SK-N-SH (cell line): ENCODE measurements around the gene PIGX. TPM values are rescaled to one million over a fixed set of nuclear protein-coding genes. Genes with fewer than 3 reads are reported as not detected.

Experiments
- CTCF ChIA-PET: fragments of 300-600, 350-600 bp; formaldehyde crosslinking; extraction: SDS; loops from one replicate; lab custom pipeline; 2021; lab: Yijun Ruan, JAX
- POLR2A ChIA-PET: fragments of 350-600 bp; sonication (Branson Sonifier 250); formaldehyde crosslinking; extraction: SDS; loops from one replicate; lab custom pipeline; 2020; ENCODE audit warnings: antibody characterized with exemption, inconsistent platforms; lab: Yijun Ruan, JAX
- DNase-seq: peaks from one replicate; pipeline ENCODE4 v3.0.0; 2012
- H2AFZ ChIP-seq: fragments of 200-600 bp; sonication (generic); 2 replicates; pipeline ENCODE4 v1.8.1; 2016; ENCODE audit warnings: antibody characterized with exemption, mild to moderate bottlenecking, low read depth
- H3F3A ChIP-seq: fragments of 200-600 bp; sonication (generic); replicated peaks from 2 replicates; pipeline ENCODE3; 2016; ENCODE audit warnings: antibody characterized with exemption, mild to moderate bottlenecking; ENCODE audit not compliant: insufficient read depth
- H3K27ac ChIP-seq, 2 experiments: fragments of 200-500 bp in 1 of 2; fragments of 200-600 bp in 1 of 2; sonication (Bioruptor generic) in 1 of 2; sonication (generic), shearing (Covaris generic) in 1 of 2; 2 replicates each; pipeline versions ENCODE4 v1.5.1 to v1.6.1; 2014 to 2016; ENCODE audit warnings: low read depth in 2 of 2, inconsistent platforms in 1 of 2, low read length in 1 of 2, mild to moderate bottlenecking in 1 of 2, mixed read lengths in 1 of 2
- H3K27me3 ChIP-seq: fragments of 200-600 bp; sonication (generic), shearing (Covaris generic); 2 replicates; pipeline ENCODE4 v1.6.1; 2016; ENCODE audit warnings: mixed run types; ENCODE audit not compliant: insufficient read depth
- H3K36me3 ChIP-seq, 2 experiments: fragments of 200-500 bp in 1 of 2; fragments of 200-600 bp in 1 of 2; sonication (Bioruptor generic) in 1 of 2; sonication (generic) in 1 of 2; replicated peaks in 1 of 2; 2 replicates each; pipeline versions ENCODE3 to v1.5.1; 2014 to 2016; ENCODE audit warnings: low read length in 1 of 2, mild to moderate bottlenecking in 1 of 2; ENCODE audit not compliant: insufficient read depth in 2 of 2, control insufficient read depth in 1 of 2
- H3K4me1 ChIP-seq, 2 experiments: fragments of 200-500 bp in 1 of 2; fragments of 200-600 bp in 1 of 2; sonication (Bioruptor generic) in 1 of 2; sonication (generic), shearing (Covaris generic) in 1 of 2; 2 replicates each; pipeline versions ENCODE4 v1.5.1 to v1.6.1; 2014 to 2016; ENCODE audit warnings: low read depth in 1 of 2, low read length in 1 of 2, mixed run types in 1 of 2; ENCODE audit not compliant: insufficient read depth in 2 of 2, control insufficient read depth in 1 of 2
- H3K4me2 ChIP-seq: fragments of 200-600 bp; sonication (generic), shearing (Covaris generic); 2 replicates; pipeline ENCODE4 v1.6.1; 2017; ENCODE audit warnings: mixed run types
- H3K4me3 ChIP-seq, 2 experiments: fragments of 200-500 bp in 1 of 2; fragments of 200-600 bp in 1 of 2; sonication (Bioruptor generic) in 1 of 2; sonication (generic), shearing (Covaris generic) in 1 of 2; 2 replicates each; pipeline versions ENCODE4 v1.5.1 to v1.8.1; 2014 to 2016; ENCODE audit warnings: low read depth in 2 of 2, inconsistent platforms in 1 of 2, low read length in 1 of 2, mild to moderate bottlenecking in 1 of 2, mixed read lengths in 1 of 2, moderate library complexity in 1 of 2
- H3K79me2 ChIP-seq: fragments of 200-600 bp; sonication (generic); 2 replicates; pipeline ENCODE4 v1.8.1; 2017; ENCODE audit warnings: mild to moderate bottlenecking; ENCODE audit not compliant: insufficient read depth
- H3K9ac ChIP-seq: fragments of 200-600 bp; sonication (generic); 2 replicates; pipeline ENCODE4 v1.6.1; 2017; ENCODE audit warnings: mixed run types
- H3K9me2 ChIP-seq: fragments of 200-600 bp; sonication (generic); 2 replicates; pipeline ENCODE4 v1.6.1; 2017; ENCODE audit warnings: mixed run types
- H3K9me3 ChIP-seq: fragments of 200-600 bp; sonication (generic); 2 replicates; pipeline ENCODE4 v1.6.1; 2017; ENCODE audit warnings: mixed run types, mild to moderate bottlenecking, moderate library complexity
- H4K20me1 ChIP-seq: fragments of 200-600 bp; sonication (generic); 2 replicates; pipeline ENCODE4 v1.6.1; 2017; ENCODE audit warnings: mild to moderate bottlenecking, mixed run types; ENCODE audit not compliant: insufficient read depth
- CHD2 ChIP-seq: fragments of 150-350 bp; IDR thresholded peaks from 2 replicates; pipeline ENCODE4 v1.6.1; 2018; ENCODE audit warnings: low read length; ENCODE audit not compliant: partially characterized antibody
- ELF1 ChIP-seq: IDR thresholded peaks from 2 replicates; pipeline ENCODE4 v1.4.0; 2012
- EP300 ChIP-seq, 2 experiments: IDR thresholded peaks; 2 replicates each; pipeline versions ENCODE4 v1.4.0 to v1.6.1; 2012; ENCODE audit warnings: borderline replicate concordance in 1 of 2, low read depth in 1 of 2, low read length in 1 of 2
- FOXJ3 ChIP-seq: sonication (generic); formaldehyde crosslinking; IDR thresholded peaks from 2 replicates; pipeline ENCODE4 v1.5.1; 2020; ENCODE audit warnings: mild to moderate bottlenecking, missing genetic modification reagents
- FOXM1 ChIP-seq: IDR thresholded peaks from 2 replicates; pipeline ENCODE4 v1.4.0; 2012; ENCODE audit warnings: low read depth, mild to moderate bottlenecking
- GATA2 ChIP-seq: sonication (generic); formaldehyde crosslinking; IDR thresholded peaks from 2 replicates; pipeline ENCODE4 v1.5.0; 2020; ENCODE audit warnings: mild to moderate bottlenecking, missing genetic modification reagents
- JUND ChIP-seq: IDR thresholded peaks from 2 replicates; pipeline ENCODE4 v1.4.0; 2012
- MXI1 ChIP-seq: IDR thresholded peaks from 2 replicates; pipeline ENCODE4 v1.6.1; 2012; ENCODE audit warnings: mild to moderate bottlenecking, low read depth, low read length, improper control_type of control experiment
- NFIC ChIP-seq: IDR thresholded peaks from 2 replicates; pipeline ENCODE4 v1.4.0; 2012; ENCODE audit warnings: borderline replicate concordance
- NRF1 ChIP-seq: IDR thresholded peaks from 2 replicates; pipeline ENCODE4 v1.6.1; 2012; ENCODE audit warnings: low read depth, mild to moderate bottlenecking, low read length
- RCOR1 ChIP-seq: fragments of 150-350 bp; IDR thresholded peaks from 2 replicates; pipeline ENCODE4 v1.6.1; 2017; ENCODE audit warnings: antibody characterized with exemption, low read length
- RFX5 ChIP-seq: IDR thresholded peaks from 2 replicates; pipeline ENCODE4 v1.6.1; 2012; ENCODE audit warnings: mild to moderate bottlenecking, improper control_type of control experiment, low read length
- YY1 ChIP-seq: IDR thresholded peaks from 2 replicates; pipeline ENCODE4 v1.4.0; 2012; ENCODE audit warnings: low read depth, mild to moderate bottlenecking
- WGBS: methylation state at CpG from one replicate; pipeline ENCODE4 v1.1.6; 2017; ENCODE audit warnings: low lambda C conversion rate; 5-methylcytosine and 5-hydroxymethylcytosine counted together
- polyA plus RNA-seq, 3 experiments: library from polyadenylated mRNA; depleted of rRNA; stranded (reverse); fragments of >200 nt; gene quantifications; 2 replicates each; pipeline ENCODE4 v1.2.3, GENCODE V29; 2012
- TF ChIP-seq, protein P1 (sequence below): fragments of 150-350 bp; IDR thresholded peaks from 2 replicates; pipeline ENCODE4 v1.6.1; 2016; ENCODE audit warnings: mild to moderate bottlenecking, low read depth, low read length
- TF ChIP-seq, protein P2 (sequence below): IDR thresholded peaks from 2 replicates; pipeline ENCODE4 v1.4.0; 2012; ENCODE audit warnings: low read depth, borderline replicate concordance
- TF ChIP-seq, protein P3 (sequence below): fragments of 150-350 bp; IDR thresholded peaks from 2 replicates; pipeline ENCODE4 v1.6.1; 2017; ENCODE audit warnings: antibody characterized with exemption, low read length, low read depth, borderline replicate concordance
- TF ChIP-seq, protein P4 (sequence below): fragments of 200-600 bp; sonication (generic); IDR thresholded peaks from 2 replicates; pipeline ENCODE4 v1.6.1; 2017; ENCODE audit warnings: antibody characterized with exemption, mild to moderate bottlenecking, moderate library complexity
- TF ChIP-seq, protein P5 (sequence below): IDR thresholded peaks from 2 replicates; pipeline ENCODE4; 2012

Gene PIGX
- polyA plus RNA-seq, 1 of the 3 experiments (the other 2 are of a cell fraction): 15.5 TPM

DNA sequence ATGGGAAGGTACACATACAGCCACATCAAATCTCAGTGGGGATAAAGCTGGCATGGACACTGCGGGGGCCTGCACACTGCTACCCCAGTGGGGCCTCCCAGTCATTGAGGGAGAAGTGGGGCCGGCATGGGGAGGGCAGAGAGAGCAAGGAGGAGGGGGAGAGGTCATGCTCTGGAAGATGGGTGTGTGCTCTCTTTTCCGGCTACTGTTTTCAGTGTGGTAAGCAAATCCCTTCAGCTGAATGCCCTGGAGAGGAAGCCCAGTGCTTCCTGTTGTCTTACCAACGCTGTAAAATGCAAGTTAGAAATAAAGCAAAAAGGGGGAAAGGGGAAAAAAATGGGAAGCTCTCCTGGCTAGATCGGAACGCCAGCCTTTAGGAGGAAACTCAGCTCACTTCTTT, 41.8 kb upstream of the PIGX start:
- Histone ChIP-seq H3K27me3 (no peaks in the 10 kb centered on the region; the same call in 1 of the 2 replicates), H3F3A (no peaks in the 10 kb centered on the region), H2AFZ (no peak overlapping the region), H3K4me2 (no peak overlapping the region), H3K79me2 (no peaks in the 10 kb centered on the region), H3K9me3 (no peaks in the 10 kb centered on the region), H3K9me2 (no peaks in the 10 kb centered on the region), H3K4me3 (no peak overlapping the region), H4K20me1 (no peaks in the 10 kb centered on the region), H3K9ac (no peak overlapping the region), H3K27ac (no peak overlapping the region), H3K36me3 (no peaks in the 10 kb centered on the region), H3K4me1 (peaks cover 0 to 4% of the 10 kb centered on the region in 2 experiments; a peak in 1 of 4 replicates)
- TF ChIP-seq ELF1 (no peak), GATA2 (CRISPR knock-in tag) (no peak), FOXJ3 (CRISPR knock-in tag) (no peak), CHD2 (no peak), YY1 (no peak), EP300 (IDR thresholded peaks at IDR 0.05; ENCODE audit: borderline replicate concordance in 1 of 2, low read depth in 1 of 2, low read length in 1 of 2) (no peak), RFX5 (no peak), MXI1 (no peak), RCOR1 (no peak), FOXM1 (no peak), NRF1 (no peak), JUND (no peak), NFIC (no peak)
- TF ChIP-seq, protein P1, sequence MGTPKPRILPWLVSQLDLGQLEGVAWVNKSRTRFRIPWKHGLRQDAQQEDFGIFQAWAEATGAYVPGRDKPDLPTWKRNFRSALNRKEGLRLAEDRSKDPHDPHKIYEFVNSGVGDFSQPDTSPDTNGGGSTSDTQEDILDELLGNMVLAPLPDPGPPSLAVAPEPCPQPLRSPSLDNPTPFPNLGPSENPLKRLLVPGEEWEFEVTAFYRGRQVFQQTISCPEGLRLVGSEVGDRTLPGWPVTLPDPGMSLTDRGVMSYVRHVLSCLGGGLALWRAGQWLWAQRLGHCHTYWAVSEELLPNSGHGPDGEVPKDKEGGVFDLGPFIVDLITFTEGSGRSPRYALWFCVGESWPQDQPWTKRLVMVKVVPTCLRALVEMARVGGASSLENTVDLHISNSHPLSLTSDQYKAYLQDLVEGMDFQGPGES: no peak
- TF ChIP-seq, protein P2, sequence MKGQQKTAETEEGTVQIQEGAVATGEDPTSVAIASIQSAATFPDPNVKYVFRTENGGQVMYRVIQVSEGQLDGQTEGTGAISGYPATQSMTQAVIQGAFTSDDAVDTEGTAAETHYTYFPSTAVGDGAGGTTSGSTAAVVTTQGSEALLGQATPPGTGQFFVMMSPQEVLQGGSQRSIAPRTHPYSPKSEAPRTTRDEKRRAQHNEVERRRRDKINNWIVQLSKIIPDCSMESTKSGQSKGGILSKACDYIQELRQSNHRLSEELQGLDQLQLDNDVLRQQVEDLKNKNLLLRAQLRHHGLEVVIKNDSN: no peak
- TF ChIP-seq, protein P3, sequence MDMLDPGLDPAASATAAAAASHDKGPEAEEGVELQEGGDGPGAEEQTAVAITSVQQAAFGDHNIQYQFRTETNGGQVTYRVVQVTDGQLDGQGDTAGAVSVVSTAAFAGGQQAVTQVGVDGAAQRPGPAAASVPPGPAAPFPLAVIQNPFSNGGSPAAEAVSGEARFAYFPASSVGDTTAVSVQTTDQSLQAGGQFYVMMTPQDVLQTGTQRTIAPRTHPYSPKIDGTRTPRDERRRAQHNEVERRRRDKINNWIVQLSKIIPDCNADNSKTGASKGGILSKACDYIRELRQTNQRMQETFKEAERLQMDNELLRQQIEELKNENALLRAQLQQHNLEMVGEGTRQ: no peak
- TF ChIP-seq, protein P4, sequence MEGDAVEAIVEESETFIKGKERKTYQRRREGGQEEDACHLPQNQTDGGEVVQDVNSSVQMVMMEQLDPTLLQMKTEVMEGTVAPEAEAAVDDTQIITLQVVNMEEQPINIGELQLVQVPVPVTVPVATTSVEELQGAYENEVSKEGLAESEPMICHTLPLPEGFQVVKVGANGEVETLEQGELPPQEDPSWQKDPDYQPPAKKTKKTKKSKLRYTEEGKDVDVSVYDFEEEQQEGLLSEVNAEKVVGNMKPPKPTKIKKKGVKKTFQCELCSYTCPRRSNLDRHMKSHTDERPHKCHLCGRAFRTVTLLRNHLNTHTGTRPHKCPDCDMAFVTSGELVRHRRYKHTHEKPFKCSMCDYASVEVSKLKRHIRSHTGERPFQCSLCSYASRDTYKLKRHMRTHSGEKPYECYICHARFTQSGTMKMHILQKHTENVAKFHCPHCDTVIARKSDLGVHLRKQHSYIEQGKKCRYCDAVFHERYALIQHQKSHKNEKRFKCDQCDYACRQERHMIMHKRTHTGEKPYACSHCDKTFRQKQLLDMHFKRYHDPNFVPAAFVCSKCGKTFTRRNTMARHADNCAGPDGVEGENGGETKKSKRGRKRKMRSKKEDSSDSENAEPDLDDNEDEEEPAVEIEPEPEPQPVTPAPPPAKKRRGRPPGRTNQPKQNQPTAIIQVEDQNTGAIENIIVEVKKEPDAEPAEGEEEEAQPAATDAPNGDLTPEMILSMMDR: no peak
- TF ChIP-seq, protein P5, sequence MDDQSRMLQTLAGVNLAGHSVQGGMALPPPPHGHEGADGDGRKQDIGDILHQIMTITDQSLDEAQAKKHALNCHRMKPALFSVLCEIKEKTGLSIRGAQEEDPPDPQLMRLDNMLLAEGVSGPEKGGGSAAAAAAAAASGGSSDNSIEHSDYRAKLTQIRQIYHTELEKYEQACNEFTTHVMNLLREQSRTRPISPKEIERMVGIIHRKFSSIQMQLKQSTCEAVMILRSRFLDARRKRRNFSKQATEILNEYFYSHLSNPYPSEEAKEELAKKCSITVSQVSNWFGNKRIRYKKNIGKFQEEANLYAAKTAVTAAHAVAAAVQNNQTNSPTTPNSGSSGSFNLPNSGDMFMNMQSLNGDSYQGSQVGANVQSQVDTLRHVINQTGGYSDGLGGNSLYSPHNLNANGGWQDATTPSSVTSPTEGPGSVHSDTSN: no peak
- DNase-seq: no peak
- 75% methylated on average over 5 of the region's 6 CpGs for WGBS
- CTCF ChIA-PET: interaction anchor here (3.1 kb wide), 1 partner anchor 14 kb away, joined by 15 read pairs; no protein-coding TSS in a partner anchor
- POLR2A ChIA-PET: no interaction called here
